ENCODE data around the gene KIAA1586.
"Not testable (repeated sequence)": the region's sequence is repeated elsewhere in the genome, so short reads cannot be mapped to it uniquely, and the experiment has no call there.

The KIAA1586 gene, protein sequence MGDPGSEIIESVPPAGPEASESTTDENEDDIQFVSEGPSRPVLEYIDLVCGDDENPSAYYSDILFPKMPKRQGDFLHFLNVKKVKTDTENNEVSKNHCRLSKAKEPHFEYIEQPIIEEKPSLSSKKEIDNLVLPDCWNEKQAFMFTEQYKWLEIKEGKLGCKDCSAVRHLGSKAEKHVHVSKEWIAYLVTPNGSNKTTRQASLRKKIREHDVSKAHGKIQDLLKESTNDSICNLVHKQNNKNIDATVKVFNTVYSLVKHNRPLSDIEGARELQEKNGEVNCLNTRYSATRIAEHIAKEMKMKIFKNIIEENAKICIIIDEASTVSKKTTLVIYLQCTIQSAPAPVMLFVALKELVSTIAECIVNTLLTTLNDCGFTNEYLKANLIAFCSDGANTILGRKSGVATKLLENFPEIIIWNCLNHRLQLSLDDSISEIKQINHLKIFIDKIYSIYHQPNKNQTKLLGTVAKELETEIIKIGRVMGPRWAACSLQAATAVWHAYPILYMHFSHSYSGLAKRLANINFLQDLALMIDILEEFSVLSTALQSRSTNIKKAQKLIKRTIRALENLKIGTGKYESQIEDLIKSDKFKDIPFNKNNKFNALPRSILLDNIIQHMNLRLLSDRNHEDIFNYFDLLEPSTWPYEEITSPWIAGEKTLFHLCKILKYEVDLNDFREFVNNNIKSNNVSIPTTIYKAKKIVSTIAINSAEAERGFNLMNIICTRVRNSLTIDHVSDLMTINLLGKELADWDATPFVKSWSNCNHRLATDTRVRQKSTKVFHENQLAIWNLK

DNA sequence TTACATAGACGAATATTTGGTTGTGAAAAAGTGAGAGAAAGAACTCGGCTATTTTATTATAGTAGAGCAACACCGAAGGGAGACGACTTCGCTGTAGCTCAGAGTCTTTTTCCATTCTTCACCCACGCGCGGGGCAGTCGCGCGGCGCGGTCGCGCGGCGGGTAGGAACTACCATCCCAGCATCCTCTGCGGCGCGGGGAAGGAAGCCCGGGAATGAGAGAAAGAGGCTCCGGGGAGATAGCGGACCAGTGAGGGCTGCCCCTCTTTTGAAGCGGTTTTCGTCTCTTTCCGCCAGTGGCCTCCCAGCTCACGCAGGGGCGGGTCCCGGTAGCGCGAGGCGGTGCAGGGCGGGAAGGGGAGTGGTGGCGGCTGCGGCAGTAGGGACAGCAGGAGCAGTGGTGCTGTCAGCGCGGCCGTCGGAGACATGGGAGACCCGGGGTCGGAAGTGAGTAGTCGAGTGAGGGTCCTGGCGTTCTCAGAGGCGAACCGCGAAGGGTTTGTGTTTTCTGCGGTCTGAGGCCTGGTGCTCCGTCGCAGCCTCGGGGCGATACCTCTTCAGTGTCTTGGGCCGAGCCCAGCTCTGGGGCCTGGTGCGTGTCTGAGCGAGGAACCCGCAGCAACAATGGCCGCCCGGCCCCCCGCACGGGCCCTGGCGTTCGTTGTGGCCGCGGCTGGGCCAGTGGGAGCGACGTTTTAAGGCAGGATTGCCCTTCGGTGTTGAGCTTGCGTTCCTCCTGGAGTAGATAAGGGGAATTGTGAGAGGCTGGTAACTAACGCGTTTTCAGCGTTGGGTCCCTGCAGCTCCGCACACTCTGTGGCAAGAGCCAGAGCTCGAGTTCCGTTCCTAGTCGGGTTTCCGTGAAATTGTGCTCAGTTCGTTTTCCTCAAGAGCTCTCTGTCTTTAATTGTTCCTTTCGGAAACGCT, at the start of gene KIAA1586:
KIAA1586 (plus strand) TSS at position 362 of the 925 bp plus-strand sequence; CDS start at position 425, 63 bp downstream.
- DNase-seq (ENCODE audit: low read depth in 3 of 3): peak; percentile 71 to 73 (median 72)

GRCh38 chr6:56999049-56999448, 47.4 kb upstream of the KIAA1586 start:
- DNase-seq (ENCODE audit: low read depth in 3 of 3): no peak

DNA sequence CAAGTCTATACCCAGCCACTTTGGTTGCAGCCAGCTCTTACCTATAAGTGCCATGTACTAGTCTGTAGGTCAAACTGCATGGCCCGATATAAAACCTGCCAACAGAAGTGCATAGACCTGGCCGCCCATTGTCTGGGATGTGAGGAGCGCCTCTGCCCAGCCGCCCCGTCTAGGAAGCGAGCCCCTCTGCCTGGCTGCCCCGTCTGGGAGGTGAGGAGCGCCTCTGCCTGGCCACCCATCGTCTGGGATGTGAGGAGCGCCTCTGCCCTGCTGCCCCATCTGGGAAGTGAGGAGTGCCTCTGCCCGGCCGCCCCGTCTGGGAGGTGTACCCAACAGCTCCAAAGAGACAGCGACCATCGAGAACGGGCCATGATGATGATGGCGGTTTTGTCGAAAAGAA, 46.7 kb upstream of the KIAA1586 start:
- not testable (repeated sequence) for DNase-seq (ENCODE audit: low read depth in 3 of 3)

GRCh38 chr6:57002197-57002596, 44.3 kb upstream of the KIAA1586 start:
- no peak for DNase-seq (ENCODE audit: low read depth in 3 of 3)

GRCh38 chr6:57004292-57004691, 42.2 kb upstream of the KIAA1586 start:
- no peak for DNase-seq (ENCODE audit: low read depth in 3 of 3)

DNA sequence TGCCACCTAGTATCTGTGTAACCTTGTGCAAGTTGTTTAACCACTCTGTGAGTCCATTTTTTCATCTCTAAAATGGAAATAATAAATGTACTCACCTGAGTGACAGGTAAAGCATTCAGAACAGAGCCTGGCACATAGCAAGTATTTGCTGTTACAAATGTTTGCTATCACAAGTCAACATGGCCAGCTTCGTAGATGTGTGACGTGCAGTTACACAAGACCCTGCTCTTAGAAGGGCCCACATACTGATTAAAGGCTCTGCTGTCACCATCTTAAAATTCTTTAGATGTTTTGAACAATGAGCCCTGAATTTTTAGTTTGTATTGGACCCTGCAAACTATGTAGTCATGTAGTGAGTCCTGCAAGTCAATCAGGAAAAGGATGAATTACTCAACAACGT, 40.4 kb upstream of the KIAA1586 start:
- DNase-seq (ENCODE audit: low read depth in 3 of 3): no peak

DNA sequence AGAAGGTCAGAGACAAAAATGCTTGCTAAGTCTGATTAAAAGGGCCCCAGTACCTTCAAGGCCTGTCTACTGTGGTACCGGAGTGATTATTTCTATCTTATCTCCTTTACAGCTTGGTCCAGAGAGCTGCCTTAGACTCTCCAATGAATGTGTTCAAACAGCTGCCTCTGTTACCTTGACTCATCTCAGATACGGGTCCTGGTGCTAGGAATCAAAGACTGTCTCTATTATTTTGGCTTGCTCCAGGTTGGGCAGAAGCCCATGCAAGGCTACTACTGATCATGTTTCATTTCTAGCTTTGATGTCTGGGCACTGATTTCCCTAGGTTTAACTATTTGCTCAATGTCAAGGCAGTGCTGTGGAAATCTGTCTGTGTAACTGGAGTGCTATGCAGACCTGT, 38.4 kb upstream of the KIAA1586 start:
- not testable (repeated sequence) for DNase-seq (ENCODE audit: low read depth in 3 of 3)

DNA sequence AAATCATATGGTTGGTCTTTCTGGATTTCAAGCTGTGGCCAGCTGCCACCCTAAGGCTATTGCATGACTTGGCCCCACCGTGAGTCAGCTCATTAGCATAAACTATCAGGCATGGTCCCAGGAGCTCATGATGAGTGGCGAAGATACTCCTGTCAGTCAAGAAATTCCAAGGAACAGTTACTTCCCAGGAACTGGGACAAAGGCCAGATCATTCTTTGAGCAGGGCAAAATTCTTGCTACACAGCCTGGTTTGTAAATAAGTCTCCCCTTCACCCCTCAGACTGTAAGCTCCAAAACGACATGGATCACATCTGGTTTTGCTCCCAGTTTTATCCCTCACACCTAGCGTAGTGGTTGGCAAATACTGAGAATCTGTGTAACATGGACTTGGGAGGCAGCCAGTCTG, 33.0 kb upstream of the KIAA1586 start:
- DNase-seq (ENCODE audit: low read depth in 3 of 3): no peak

- no peak for DNase-seq (ENCODE audit: low read depth in 3 of 3)
These were observed 29.4 kb upstream of the KIAA1586 start for GRCh38 chr6:57017069-57017468.

- DNase-seq (ENCODE audit: low read depth in 3 of 3): no peak
These were observed 28.7 kb upstream of the KIAA1586 start for GRCh38 chr6:57017841-57018240.

DNA sequence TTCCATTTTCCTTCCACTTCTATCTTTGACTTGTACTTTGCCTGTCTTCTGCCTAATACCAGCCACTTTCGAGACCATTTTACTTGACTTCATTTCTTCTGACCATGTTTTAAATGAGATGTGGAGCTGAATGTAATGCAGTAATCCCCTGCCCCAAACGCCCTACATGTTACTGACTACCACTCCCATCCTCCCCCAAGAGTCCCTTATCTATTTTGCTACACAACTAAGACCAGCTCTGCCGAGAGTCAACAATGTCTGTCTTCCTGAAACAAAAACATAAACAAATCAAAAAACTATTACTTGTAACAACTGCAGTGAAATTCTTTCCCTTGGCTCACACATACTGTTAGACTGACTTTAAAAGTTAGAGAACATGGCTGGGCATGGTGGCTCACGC, 27.1 kb upstream of the KIAA1586 start:
- no peak for DNase-seq (ENCODE audit: low read depth in 3 of 3)

- DNase-seq (ENCODE audit: low read depth in 3 of 3): no peak
These were observed 25.3 kb upstream of the KIAA1586 start for GRCh38 chr6:57021086-57021720.

- DNase-seq (ENCODE audit: low read depth in 3 of 3): no peak
These were observed 22.2 kb upstream of the KIAA1586 start for GRCh38 chr6:57024321-57024720.

- DNase-seq (ENCODE audit: low read depth in 3 of 3): no peak
These were observed 21.7 kb upstream of the KIAA1586 start for GRCh38 chr6:57024775-57025174.

- DNase-seq (ENCODE audit: low read depth in 3 of 3): no peak
These were observed 20.5 kb upstream of the KIAA1586 start for GRCh38 chr6:57026001-57026400.

- no peak for DNase-seq (ENCODE audit: low read depth in 3 of 3)
These were observed 19.2 kb upstream of the KIAA1586 start for GRCh38 chr6:57027301-57027700.

- no peak for DNase-seq (ENCODE audit: low read depth in 3 of 3)
These were observed 17.3 kb upstream of the KIAA1586 start for GRCh38 chr6:57029213-57029612.

DNA sequence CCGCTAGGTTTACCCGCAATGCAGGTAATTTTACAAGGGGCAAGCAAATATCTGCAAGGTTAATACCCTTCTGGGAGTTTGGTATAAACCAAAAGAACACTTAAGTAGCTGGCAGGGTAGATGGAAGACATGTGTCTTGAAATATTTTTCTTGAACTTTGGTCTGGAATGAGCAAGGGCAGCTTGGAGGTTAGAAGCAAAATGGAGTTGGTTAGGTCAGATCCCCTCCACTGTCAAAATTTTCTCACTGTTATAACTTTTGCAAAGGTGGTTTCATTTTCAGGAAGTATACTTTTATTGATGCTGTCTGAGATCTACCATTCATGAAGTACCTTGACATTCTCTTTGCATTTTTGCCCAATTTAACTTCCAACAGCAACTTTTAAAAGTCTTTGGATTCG, 13.3 kb upstream of the KIAA1586 start:
- no peak for DNase-seq (ENCODE audit: low read depth in 3 of 3)

DNA sequence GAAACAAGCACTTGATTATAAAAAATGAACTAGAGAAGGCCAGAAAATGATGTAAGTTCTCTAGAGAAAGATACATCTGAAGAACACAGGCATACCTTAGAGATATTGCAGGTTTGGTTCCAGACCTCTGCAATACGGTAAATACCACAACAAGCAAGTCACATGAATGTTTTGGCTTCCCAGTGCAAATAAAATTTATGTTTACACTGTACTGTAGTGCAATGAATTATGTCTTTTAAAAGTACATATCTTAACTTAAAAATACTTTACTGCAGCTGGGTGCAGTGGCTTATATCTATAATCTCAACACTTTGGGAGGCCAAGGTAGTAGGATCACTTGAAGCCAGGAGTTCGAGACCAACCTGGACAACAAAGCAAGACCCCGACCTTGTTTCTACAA, 10.9 kb upstream of the KIAA1586 start:
- no peak for DNase-seq (ENCODE audit: low read depth in 3 of 3)

GRCh38 chr6:57038906-57039305, 7.6 kb upstream of the KIAA1586 start:
- DNase-seq (ENCODE audit: low read depth in 3 of 3): no peak

GRCh38 chr6:57040011-57040410, 6.5 kb upstream of the KIAA1586 start:
- DNase-seq (ENCODE audit: low read depth in 3 of 3): no peak
